Measurements from ENCODE around the gene MEGF11. TPM values are rescaled to one million over a fixed set of nuclear protein-coding genes. Genes with fewer than 3 reads are reported as not detected.

Gene MEGF11
- total RNA-seq, 2 experiments from 2014 or later, result 3.3 to 6.8 TPM

DNA sequence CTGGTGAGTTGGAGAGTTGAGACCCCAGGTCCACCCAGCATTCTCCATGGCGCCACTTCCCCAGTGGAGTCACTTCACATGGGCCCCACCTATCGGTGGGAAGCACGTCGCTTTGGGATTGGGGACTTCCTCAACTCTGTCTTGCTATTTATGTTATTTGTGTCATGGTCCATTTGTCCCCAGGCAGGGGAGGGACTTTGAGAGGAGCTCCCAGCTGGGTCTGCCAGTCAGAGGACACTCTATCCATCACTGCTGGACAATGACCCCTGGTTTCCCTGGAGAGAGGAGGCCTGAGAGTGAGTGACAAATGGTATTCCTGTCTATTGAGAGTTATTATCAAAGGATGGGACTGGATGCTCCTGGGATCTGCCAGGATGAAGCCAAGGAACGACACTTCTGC, 256.6 kb downstream of the MEGF11 start:
- no peaks in the 10 kb centered on the region for H3K9me3 ChIP-seq (ENCODE audit: low read length)
- BruUV-seq (replicated peaks), result no TSS peak
- ChIA-PET CTCF (ENCODE audit: unreplicated experiment) (no interaction called here), POLR2A (interaction anchor here (0.6 kb wide), 1 partner anchor 288 kb away, joined by 4 read pairs; no protein-coding TSS in a partner anchor)
- H3K9me2 ChIP-seq (ENCODE audit: insufficient read depth, low read length), result no peaks in the 10 kb centered on the region
- H3K4me1 ChIP-seq (ENCODE audit: insufficient read depth, low read length, poor library complexity, severe bottlenecking), result no peaks in the 10 kb centered on the region
- no peaks in the 10 kb centered on the region; the same call in 1 of the 2 replicates for H4K20me1 ChIP-seq (ENCODE audit: insufficient read depth, low read length)
- intact Hi-C loops (cut with micrococcal nuclease; ENCODE audit: unreplicated experiment), result no loop called here
- no peak overlapping the region for H2AFZ ChIP-seq (ENCODE audit: low read length)
- no peak overlapping the region for H3K4me2 ChIP-seq (ENCODE audit: low read length)
- no peaks in the 10 kb centered on the region for H3K36me3 ChIP-seq (ENCODE audit: insufficient read depth, low read length)
- TF ChIP-seq CTCF (conservative IDR thresholded peaks at IDR 0.05; ENCODE audit: low read length), result no peak
- TF ChIP-seq EZH2phosphoT487 (IDR thresholded peaks at IDR 0.05; ENCODE audit: borderline replicate concordance, low read depth, low read length), result no peak
- no peak overlapping the region for H3K4me3 ChIP-seq (ENCODE audit: low read depth, low read length, poor library complexity, severe bottlenecking)
- H3K79me2 ChIP-seq (ENCODE audit: insufficient read depth, low read depth, low read length), result no peaks in the 10 kb centered on the region
- no peak overlapping the region for H3K27ac ChIP-seq (ENCODE audit: low read depth, low read length, poor library complexity, severe bottlenecking)
- DNase-seq (ENCODE audit: low spot score), result no peak

GRCh38 chr15:65994832-65995231, 258.7 kb downstream of the MEGF11 start:
- Histone ChIP-seq H3K79me2 (ENCODE audit: insufficient read depth, low read depth, low read length) (no peaks in the 10 kb centered on the region), H3K9me3 (ENCODE audit: low read length) (no peaks in the 10 kb centered on the region), H3K4me1 (ENCODE audit: insufficient read depth, low read length, poor library complexity, severe bottlenecking) (no peaks in the 10 kb centered on the region), H2AFZ (ENCODE audit: low read length) (no peak overlapping the region), H3K4me3 (ENCODE audit: low read depth, low read length, poor library complexity, severe bottlenecking) (no peak overlapping the region), H4K20me1 (ENCODE audit: insufficient read depth, low read length) (no peaks in the 10 kb centered on the region), H3K9me2 (ENCODE audit: insufficient read depth, low read length) (no peaks in the 10 kb centered on the region), H3K36me3 (ENCODE audit: insufficient read depth, low read length) (no peaks in the 10 kb centered on the region), H3K4me2 (ENCODE audit: low read length) (no peak overlapping the region), H3K27ac (ENCODE audit: low read depth, low read length, poor library complexity, severe bottlenecking) (no peak overlapping the region)
- no peak for DNase-seq (ENCODE audit: low spot score)
- no peak for TF ChIP-seq EZH2phosphoT487 (IDR thresholded peaks at IDR 0.05; ENCODE audit: borderline replicate concordance, low read depth, low read length)
- TF ChIP-seq CTCF (conservative IDR thresholded peaks at IDR 0.05; ENCODE audit: low read length), result no peak
- ChIA-PET POLR2A (no interaction called here), CTCF (ENCODE audit: unreplicated experiment) (no interaction called here)
- intact Hi-C loops (cut with micrococcal nuclease; ENCODE audit: unreplicated experiment), result no loop called here
- no TSS peak for BruUV-seq (replicated peaks)

GRCh38 chr15:65993762-65994161, 259.8 kb downstream of the MEGF11 start:
- BruUV-seq (replicated peaks), result no TSS peak
- ChIA-PET CTCF (ENCODE audit: unreplicated experiment) (no interaction called here), POLR2A (no interaction called here)
- DNase-seq (ENCODE audit: low spot score), result no peak
- Histone ChIP-seq H3K9me3 (ENCODE audit: low read length) (no peaks in the 10 kb centered on the region), H3K4me2 (ENCODE audit: low read length) (no peak overlapping the region), H3K4me3 (ENCODE audit: low read depth, low read length, poor library complexity, severe bottlenecking) (no peak overlapping the region), H3K79me2 (ENCODE audit: insufficient read depth, low read depth, low read length) (no peaks in the 10 kb centered on the region), H3K36me3 (ENCODE audit: insufficient read depth, low read length) (no peaks in the 10 kb centered on the region), H3K27ac (ENCODE audit: low read depth, low read length, poor library complexity, severe bottlenecking) (no peak overlapping the region), H3K4me1 (ENCODE audit: insufficient read depth, low read length, poor library complexity, severe bottlenecking) (no peaks in the 10 kb centered on the region), H4K20me1 (ENCODE audit: insufficient read depth, low read length) (no peaks in the 10 kb centered on the region), H2AFZ (ENCODE audit: low read length) (no peak overlapping the region), H3K9me2 (ENCODE audit: insufficient read depth, low read length) (no peaks in the 10 kb centered on the region)
- TF ChIP-seq EZH2phosphoT487 (IDR thresholded peaks at IDR 0.05; ENCODE audit: borderline replicate concordance, low read depth, low read length), result no peak
- intact Hi-C loops (cut with micrococcal nuclease; ENCODE audit: unreplicated experiment), result no loop called here
